HG03039 (cell line): ENCODE data around the gene TMEM222.

Experiments
- ATAC-seq: cut with Tn5 transposase; IDR thresholded peaks from one replicate; pipeline ENCODE4 v1.9.1; 2021; ENCODE audit warnings: mild to moderate bottlenecking, moderate library complexity; ENCODE audit not compliant: unreplicated experiment

Gene TMEM222

GRCh38 chr1:27341525-27342252 lies 19.7 kb downstream of the TMEM222 start, which contains the start of gene SYTL1:
TSS of gene SYTL1 (plus strand) at chr1:27342022. CDS start at chr1:27345335, 3,313 bp downstream.
- no peak for ATAC-seq

- no peak for ATAC-seq
Observed at GRCh38 chr1:27342391-27342777, 20.4 kb downstream of the TMEM222 start.

- ATAC-seq = no peak
Observed at GRCh38 chr1:27342778-27343638, 21.0 kb downstream of the TMEM222 start.

DNA sequence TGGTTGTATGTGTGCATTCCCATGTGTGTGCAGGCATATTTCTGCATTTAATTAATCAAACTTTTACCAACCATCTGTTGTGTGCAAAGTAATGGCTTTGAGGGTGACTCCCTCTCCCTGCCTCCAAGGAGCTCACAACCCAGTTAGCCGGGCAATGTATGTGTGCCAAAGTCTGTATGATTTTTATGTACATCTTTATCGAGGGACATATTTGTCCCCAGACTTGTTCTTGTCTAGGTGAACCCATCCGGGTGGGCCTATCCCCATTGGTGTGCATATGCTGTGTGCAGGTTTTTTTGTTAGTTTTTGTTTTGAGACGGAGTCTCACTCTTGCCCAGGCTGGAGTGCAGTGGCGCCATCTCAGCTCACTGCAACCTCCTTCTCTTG lies 21.7 kb downstream of the TMEM222 start:
- ATAC-seq = no peak

DNA sequence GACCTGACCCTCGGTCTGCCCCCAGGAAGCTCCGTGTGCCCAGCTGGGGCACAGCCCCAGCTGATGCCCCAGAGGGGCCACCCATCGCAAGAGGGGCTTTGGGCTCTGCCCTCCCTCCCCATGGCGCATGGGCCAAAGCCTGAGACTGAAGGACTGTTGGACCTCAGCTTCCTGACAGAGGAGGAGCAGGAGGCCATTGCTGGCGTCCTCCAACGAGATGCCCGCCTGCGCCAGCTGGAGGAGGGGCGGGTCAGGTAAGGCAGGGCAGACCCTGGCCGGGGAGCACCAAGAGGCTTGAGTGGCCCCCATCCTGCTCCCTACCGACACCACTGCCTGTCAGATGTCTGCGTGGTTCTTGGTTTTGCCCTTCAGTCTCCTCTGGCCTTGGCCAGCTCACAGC lies 23.3 kb downstream of the TMEM222 start:
- no peak for ATAC-seq

- no peak for ATAC-seq
Observed at GRCh38 chr1:27346357-27346756, 24.4 kb downstream of the TMEM222 start.

- ATAC-seq = no peak
Observed at GRCh38 chr1:27346991-27347624, 25.1 kb downstream of the TMEM222 start.

DNA sequence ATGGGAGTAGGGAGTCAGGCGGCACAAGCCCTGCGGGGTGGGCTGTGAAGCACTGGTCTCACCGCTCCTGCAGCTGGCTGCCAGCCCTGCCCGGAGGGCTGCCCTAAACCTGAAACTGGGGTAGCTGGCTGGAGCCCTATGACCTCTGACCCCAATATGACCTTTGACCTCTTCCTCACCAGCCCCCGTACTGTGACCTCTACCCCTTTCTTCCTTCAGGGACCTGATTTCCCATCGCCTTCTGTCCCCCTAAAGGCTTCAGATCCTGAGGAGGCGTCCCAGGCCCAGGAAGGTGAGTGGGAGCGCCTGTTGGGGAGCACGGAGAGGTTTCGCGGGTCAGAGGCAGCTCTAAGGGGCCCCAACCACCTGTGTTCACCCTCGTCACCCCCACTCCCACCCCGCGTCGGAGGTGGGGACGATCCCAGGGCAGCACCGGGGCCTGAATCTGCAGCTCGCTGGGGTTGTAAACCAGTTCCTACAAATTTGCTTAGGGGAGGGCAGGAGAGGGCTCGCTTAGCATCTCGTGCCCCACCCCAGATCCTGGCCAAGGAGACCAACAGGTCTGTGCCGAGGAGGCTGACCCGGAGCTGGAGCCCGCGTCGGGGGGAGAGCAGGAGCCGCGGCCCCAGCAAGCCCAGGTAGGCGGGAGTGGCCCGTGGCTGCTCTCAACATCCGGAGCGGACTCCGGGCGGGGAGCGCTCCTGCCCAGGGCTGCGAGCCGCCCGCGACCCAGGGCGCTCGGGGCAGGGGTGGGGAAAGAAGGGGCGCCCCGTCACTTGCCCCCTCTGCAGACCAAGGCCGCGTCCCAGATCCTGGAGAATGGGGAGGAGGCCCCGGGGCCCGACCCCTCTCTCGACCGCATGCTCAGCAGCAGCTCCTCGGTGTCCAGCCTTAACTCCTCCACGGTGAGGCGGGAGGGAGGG lies 27.2 kb downstream of the TMEM222 start:
- ATAC-seq = no peak

DNA sequence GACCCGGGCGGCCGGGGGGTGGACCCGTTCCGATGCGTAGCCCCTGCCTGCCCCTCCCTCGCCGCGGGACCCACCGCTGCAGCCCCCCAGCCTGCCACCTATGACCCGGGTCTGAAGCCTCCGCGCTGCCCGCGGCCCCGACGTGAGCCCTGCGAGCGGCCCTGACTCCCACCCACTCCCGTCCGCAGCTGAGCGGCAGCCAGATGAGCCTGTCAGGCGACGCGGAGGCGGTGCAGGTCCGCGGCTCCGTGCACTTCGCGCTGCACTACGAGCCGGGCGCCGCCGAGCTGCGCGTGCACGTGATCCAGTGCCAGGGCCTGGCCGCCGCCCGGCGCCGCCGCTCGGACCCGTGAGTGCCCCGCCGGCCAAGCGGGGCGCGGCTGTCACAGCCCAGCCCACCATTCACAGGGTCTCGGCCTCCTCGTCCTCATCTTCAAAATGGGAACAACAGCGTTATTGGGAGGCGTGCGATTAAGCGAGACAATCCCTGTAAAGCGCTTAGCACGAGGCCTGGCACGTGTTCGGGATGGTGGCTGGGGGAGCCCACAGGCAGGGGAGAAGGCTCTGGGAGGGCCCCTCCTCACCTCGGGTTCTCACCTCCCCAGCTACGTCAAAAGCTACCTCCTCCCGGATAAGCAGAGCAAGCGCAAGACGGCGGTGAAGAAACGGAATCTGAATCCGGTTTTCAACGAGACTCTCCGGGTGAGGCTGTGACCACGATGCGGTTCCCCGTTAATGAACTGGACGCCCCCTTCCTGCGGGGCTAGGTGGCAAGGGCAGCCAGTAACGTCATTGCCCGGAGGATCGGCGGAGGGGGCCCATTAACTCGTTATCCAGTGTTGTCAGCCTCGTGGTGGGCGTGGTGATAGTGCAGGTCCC lies 28.1 kb downstream of the TMEM222 start:
- ATAC-seq = no peak

DNA sequence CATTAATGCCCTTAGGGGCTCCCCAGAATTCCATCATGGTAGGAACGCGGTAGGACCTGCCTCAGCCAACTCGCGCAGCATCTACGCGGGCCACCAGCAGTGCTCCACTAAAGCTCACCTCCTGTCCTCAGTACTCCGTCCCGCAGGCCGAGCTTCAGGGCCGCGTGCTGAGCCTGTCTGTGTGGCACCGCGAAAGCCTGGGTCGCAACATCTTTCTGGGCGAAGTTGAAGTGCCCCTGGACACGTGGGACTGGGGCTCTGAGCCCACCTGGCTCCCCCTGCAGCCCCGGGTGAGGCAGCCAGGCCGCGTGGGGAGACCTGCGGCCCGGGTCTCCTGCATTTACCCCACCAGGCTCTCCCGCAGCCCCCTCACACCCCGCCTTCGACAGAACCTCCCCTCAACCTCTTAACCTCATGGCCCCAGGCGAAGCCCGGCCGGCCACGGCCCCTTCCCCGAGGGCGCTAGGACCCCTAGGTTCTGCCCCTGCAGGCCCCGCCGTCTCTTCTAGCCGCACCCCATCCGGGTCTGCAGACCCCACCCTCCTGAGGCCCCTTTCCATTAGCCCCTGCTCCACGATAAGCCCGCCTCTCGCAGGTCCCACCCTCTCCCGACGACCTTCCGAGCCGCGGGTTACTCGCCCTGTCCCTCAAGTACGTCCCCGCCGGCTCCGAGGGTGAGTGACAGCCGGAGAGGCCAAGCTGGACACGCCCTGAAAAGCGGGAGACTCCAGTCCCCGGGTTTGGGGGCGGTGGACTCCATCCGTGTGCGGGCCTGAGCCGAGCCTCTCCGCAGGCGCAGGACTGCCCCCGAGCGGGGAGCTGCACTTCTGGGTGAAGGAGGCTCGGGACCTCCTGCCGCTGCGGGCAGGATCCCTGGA lies 28.9 kb downstream of the TMEM222 start:
- ATAC-seq = no peak

DNA sequence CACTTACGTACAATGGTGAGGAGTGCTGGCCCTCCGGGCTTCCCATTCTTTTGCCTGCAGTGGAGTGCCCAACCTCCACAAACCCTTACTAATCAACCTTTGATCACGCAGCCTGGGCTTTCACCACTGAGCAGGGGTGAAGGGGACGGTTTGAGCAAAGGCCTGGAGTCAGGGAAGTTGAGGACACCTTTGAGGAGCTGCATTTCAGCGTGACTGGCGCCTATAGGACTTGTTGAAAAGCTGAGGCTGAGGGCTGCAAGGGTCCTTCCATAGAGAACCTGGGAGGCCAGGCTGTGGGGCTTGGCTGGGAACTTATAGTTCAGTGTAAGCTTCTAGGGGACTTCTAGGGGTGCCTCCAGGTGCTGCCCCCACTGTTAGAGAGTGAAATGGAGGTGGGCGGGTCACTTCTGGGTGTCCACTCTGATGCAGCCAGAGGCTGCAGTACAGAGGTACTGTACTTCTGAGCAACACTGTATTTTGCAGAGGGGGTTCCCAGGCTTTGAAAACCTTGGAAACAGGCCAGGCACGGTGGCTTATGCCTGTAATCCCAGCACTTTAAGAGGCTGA lies 29.7 kb downstream of the TMEM222 start:
- no peak for ATAC-seq

DNA sequence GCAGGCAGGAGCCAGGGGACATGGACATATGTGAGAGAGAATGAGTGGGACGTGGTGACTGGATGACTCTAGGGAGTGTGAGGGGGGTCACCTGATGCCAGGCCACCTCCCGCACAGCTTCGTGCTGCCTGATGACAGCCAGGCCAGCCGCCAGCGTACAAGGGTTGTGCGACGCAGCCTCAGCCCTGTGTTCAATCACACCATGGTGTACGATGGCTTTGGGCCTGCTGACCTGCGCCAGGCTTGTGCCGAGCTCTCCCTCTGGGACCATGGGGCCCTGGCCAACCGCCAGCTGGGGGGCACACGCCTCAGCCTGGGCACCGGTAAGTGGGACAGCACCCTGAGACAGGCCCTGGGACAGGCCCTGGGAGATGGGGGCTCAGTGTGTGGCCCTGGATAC lies 31.2 kb downstream of the TMEM222 start:
- ATAC-seq = no peak

DNA sequence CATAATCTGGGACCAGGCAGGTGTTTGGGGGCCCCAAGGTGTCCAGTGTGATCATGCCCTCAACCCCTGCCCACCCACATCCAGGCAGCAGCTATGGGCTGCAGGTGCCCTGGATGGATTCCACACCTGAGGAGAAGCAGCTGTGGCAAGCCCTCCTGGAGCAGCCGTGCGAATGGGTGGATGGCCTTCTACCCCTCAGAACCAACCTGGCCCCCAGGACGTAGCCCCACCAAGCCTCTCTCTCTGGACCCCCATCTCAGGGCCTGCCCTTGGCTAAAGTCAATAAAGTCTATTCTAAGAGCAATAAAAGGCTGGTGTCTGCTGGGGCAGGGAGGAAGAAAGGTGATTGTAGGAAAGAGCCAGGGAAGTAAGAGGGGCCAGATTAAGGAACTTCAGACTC lies 31.7 kb downstream of the TMEM222 start:
- no peak for ATAC-seq

DNA sequence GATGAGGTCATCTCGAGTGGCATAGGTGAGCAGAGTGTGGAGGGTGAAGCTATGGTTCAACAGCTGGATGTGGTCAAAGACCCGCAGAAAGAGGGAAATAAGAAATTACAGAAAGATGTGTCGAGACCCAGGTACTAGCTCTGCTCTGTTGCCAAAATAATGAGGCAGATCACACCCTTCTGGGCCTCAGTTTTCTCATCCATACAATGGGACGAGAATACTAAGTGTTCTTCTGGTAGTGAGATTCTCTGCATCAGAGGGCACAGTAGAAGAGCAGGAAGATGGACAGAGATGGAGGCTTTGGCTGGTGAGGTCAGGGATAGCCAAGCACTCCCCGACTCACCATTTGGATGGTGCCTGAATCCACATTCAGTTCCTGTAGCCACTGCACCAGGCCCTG lies 33.7 kb downstream of the TMEM222 start:
- ATAC-seq = no peak

- no peak for ATAC-seq
Observed at GRCh38 chr1:27356277-27356618, 34.3 kb downstream of the TMEM222 start.

DNA sequence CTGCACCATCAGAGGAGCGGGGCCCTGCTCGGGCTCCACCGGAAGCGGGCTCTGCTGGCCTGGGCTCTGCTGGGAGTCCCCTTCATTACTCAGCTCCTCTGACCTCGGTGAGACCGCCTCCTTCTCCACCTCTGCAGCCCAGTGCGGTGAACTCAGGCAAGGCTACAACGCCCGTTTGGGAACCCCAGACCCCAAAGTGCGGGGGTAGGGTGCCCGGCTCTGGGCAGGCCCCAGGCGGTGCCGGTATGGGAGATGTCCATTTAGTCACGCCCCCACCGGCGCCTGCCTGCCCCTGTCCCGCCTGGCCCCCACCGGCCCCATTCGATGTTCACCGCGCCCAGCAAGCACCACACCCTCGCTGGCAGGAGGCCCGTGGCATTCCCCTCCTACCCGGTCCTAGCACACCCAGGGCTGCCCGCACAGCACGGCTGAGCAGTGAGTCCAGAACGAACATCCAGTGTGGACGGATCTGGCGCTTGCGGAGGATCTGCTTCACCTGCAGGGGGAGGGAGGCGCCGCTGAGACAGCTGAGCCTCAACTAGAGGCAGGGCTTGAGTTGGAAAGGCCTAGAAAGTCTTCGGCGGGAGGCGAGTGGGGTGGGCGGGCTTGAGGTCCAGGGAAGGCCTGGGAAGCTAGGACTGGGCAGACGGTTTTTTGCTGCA lies 34.8 kb downstream of the TMEM222 start:
- no peak for ATAC-seq

DNA sequence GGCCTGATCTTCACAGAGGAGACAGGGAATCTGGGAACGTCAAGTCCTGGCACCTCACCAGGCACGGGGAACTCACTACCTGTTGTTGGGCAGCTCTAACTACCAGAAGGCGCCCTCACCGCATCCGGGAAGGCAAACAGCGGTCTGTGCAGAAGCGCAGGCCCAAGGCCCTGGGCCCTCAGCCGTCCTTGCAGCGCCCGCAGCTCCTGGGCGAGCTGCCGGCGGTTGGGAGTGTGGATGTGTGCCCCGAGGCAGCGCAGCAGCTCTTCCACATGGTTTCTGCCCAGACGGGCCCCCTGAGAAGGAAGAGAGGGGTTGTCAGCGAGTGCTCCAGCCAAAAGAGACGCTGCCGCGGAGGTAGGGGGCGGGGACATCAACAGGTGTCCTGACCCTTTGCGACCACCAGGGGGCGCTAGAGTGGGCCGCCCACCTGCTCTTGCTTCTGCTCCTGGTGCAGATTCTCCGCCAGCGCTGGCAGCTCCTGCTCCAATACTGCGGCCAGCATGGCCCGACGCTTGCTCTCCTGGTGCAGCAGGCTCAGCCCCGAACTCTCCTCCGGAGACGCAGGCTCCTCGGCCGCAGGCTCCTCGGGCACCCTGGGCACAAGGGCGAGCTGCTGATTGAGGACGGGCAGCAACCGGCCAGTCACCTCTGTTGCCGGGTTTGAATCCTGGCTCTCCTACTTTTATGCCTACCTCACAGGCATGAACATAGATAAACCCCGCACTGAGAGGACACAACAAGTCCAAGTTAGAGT lies 35.5 kb downstream of the TMEM222 start:
- ATAC-seq = no peak
